Measurements from ENCODE around the gene WASF3. TPM values are rescaled to one million over a fixed set of nuclear protein-coding genes. Genes with fewer than 3 reads are reported as not detected.

Gene WASF3
- total RNA-seq, 1 experiment from 2014 or later = 3.4 TPM

GRCh38 chr13:26571518-26571917, 14.0 kb downstream of the WASF3 start:
- Histone ChIP-seq H3K9me2 (ENCODE audit: insufficient read depth) (no peaks in the 10 kb centered on the region), H3K4me3 (replicated peaks in 1 of 2; ENCODE audit: low read depth in 1 of 2, low read length in 2 of 2) (no peak overlapping the region), H4K20me1 (ENCODE audit: insufficient read depth) (no peaks in the 10 kb centered on the region), H2AFZ (ENCODE audit: low read depth, low read length, poor library complexity, severe bottlenecking) (no peak overlapping the region), H3K27me3 (ENCODE audit: insufficient read depth, low read length) (peaks cover 35% of the 10 kb centered on the region), H3K36me3 (ENCODE audit: control insufficient read depth in 1 of 2, insufficient read depth in 2 of 2, low read length in 2 of 2) (no peaks in the 10 kb centered on the region), H3K4me1 (ENCODE audit: control insufficient read depth in 1 of 2, insufficient read depth in 2 of 2, low read length in 2 of 2) (no peaks in the 10 kb centered on the region), H3K79me2 (ENCODE audit: insufficient read depth, low read length) (no peaks in the 10 kb centered on the region), H3K9me3 (ENCODE audit: control insufficient read depth in 1 of 2, insufficient read depth in 1 of 2, low read depth in 1 of 2, low read length in 2 of 2) (no peaks in the 10 kb centered on the region), H3K27ac (ENCODE audit: low read depth, low read length) (no peak overlapping the region), H3K4me2 (ENCODE audit: low read length) (no peak overlapping the region), H3K9ac (ENCODE audit: low read length) (no peak overlapping the region)
- DNase-seq (ENCODE audit: low read depth, low spot score) (no peak), ATAC-seq (no peak)
- ChIA-PET POLR2A (no interaction called here), CTCF (interaction anchor here (2.0 kb wide), 1 partner anchor 34 kb away, joined by 5 read pairs; no protein-coding TSS in a partner anchor), RAD21 (ENCODE audit: low non-redundant PET in 1 of 2, low total read pairs in 2 of 2, uncharacterized antibody in 2 of 2, unreplicated experiment in 2 of 2) (no interaction called here)
- intact Hi-C loops (cut with micrococcal nuclease) = no loop called here
- TF ChIP-seq FOSL1 (IDR thresholded peaks at IDR 0.05; ENCODE audit: low read depth) (no peak), RAD21 (IDR thresholded peaks at IDR 0.05; ENCODE audit: low read depth) (no peak), EZH2phosphoT487 (IDR thresholded peaks at IDR 0.05; ENCODE audit: borderline replicate concordance) (no peak), YY1 (IDR thresholded peaks at IDR 0.05; ENCODE audit: extremely low read depth, insufficient replicate concordance, low read depth, low read length) (no peak), REST (IDR thresholded peaks at IDR 0.05; ENCODE audit: low read depth) (no peak), EZH2 (IDR thresholded peaks at IDR 0.05) (no peak)
- no TSS peak for BruUV-seq (replicated peaks)

- POLR2A ChIA-PET = no interaction called here
- Histone ChIP-seq H4K20me1 (ENCODE audit: insufficient read depth) (no peaks in the 10 kb centered on the region; the same call in 1 of the 2 replicates), H3K79me2 (ENCODE audit: insufficient read depth, low read length) (no peaks in the 10 kb centered on the region), H3K4me3 (replicated peaks in 1 of 2; ENCODE audit: low read depth in 1 of 2, low read length in 2 of 2) (no peak overlapping the region), H3K4me1 (ENCODE audit: control insufficient read depth in 1 of 2, insufficient read depth in 2 of 2, low read length in 2 of 2) (no peaks in the 10 kb centered on the region), H3K27me3 (ENCODE audit: insufficient read depth, low read length) (0 out of 2 replicates have a peak, but pooled peaks cover 9% of the 10 kb centered on the region), H2AFZ (ENCODE audit: low read depth, low read length, poor library complexity, severe bottlenecking) (no peak overlapping the region), H3K4me2 (ENCODE audit: low read length) (no peak overlapping the region), H3K27ac (ENCODE audit: low read depth, low read length) (no peak overlapping the region), H3K36me3 (ENCODE audit: control insufficient read depth in 1 of 2, insufficient read depth in 2 of 2, low read length in 2 of 2) (no peaks in the 10 kb centered on the region), H3K9me2 (ENCODE audit: insufficient read depth) (no peaks in the 10 kb centered on the region), H3K9me3 (ENCODE audit: control insufficient read depth in 1 of 2, insufficient read depth in 1 of 2, low read depth in 1 of 2, low read length in 2 of 2) (no peaks in the 10 kb centered on the region), H3K9ac (ENCODE audit: low read length) (no peak overlapping the region)
- intact Hi-C loops (cut with micrococcal nuclease) = no loop called here
- BruUV-seq (replicated peaks) = no TSS peak
- RAD21 ChIA-PET (ENCODE audit: low non-redundant PET in 1 of 2, low total read pairs in 2 of 2, uncharacterized antibody in 2 of 2, unreplicated experiment in 2 of 2) = no interaction called here
- ATAC-seq (no peak), DNase-seq (ENCODE audit: low read depth, low spot score) (no peak)
- CTCF ChIA-PET = no interaction called here
- TF ChIP-seq RAD21 (IDR thresholded peaks at IDR 0.05; ENCODE audit: low read depth) = no peak
- no peak for TF ChIP-seq POLR2A (IDR thresholded peaks at IDR 0.05; ENCODE audit: borderline replicate concordance, extremely low read depth, insufficient read depth, insufficient read length)
- TF ChIP-seq JUND (IDR thresholded peaks at IDR 0.05) = no peak
- no peak for TF ChIP-seq ZFX (IDR thresholded peaks at IDR 0.05)
- TF ChIP-seq ELF1 (IDR thresholded peaks at IDR 0.05; ENCODE audit: borderline replicate concordance, low read depth) = no peak
- no peak for TF ChIP-seq EZH2 (IDR thresholded peaks at IDR 0.05)
- no peak for TF ChIP-seq EZH2phosphoT487 (IDR thresholded peaks at IDR 0.05; ENCODE audit: borderline replicate concordance)
These were observed 17.8 kb downstream of the WASF3 start for GRCh38 chr13:26575244-26575643.
